HG02678 (cell line): ENCODE results near the gene CLTC.
"Not testable (repeated sequence)": the region's sequence is repeated elsewhere in the genome, so short reads cannot be mapped to it uniquely, and the experiment has no call there.

ENCODE experiments used
- ATAC-seq: cut with Tn5 transposase; IDR thresholded peaks from one replicate; pipeline ENCODE4 v1.9.1; 2021; ENCODE audit warnings: mild to moderate bottlenecking, moderate library complexity; ENCODE audit not compliant: unreplicated experiment

The CLTC gene

GRCh38 chr17:59619298-59620063 is at the start of gene CLTC:
Gene CLTC, plus strand, starts transcription at chr17:59619895. Its CDS starts 237 bp downstream, at chr17:59620132.
- ATAC-seq: peak; percentile 77

- ATAC-seq: no peak
These were observed 47.3 kb upstream of the CLTC start for GRCh38 chr17:59572301-59572924.

GRCh38 chr17:59584168-59584567 is 35.5 kb upstream of the CLTC start:
- ATAC-seq: not testable (repeated sequence)

GRCh38 chr17:59600169-59600568 is 19.5 kb upstream of the CLTC start:
- no peak for ATAC-seq

- ATAC-seq: no peak
These were observed 18.6 kb upstream of the CLTC start for GRCh38 chr17:59601130-59601529.

- no peak for ATAC-seq
These were observed 12.6 kb upstream of the CLTC start for GRCh38 chr17:59607061-59607460.

GRCh38 chr17:59607817-59608403 is 11.8 kb upstream of the CLTC start:
- ATAC-seq: no peak

GRCh38 chr17:59611503-59611902 is 8.2 kb upstream of the CLTC start:
- no peak for ATAC-seq

GRCh38 chr17:59616253-59616920 is 3.3 kb upstream of the CLTC start:
- no peak for ATAC-seq

GRCh38 chr17:59617156-59617732 is 2.5 kb upstream of the CLTC start:
- no peak for ATAC-seq

- no peak for ATAC-seq
These were observed 729 bp upstream of the CLTC start for GRCh38 chr17:59619035-59619297.

GRCh38 chr17:59620064-59620359 is 317 bp downstream of the CLTC start:
- ATAC-seq: no peak

GRCh38 chr17:59620518-59621259 is 994 bp downstream of the CLTC start:
- no peak for ATAC-seq

GRCh38 chr17:59621771-59622170 is 2.1 kb downstream of the CLTC start:
- no peak for ATAC-seq

GRCh38 chr17:59623151-59623550 is 3.5 kb downstream of the CLTC start:
- no peak for ATAC-seq

- ATAC-seq: no peak
These were observed 7.1 kb downstream of the CLTC start for GRCh38 chr17:59626756-59627155.

GRCh38 chr17:59627274-59627673 is 7.6 kb downstream of the CLTC start:
- no peak for ATAC-seq

- ATAC-seq: no peak
These were observed 8.1 kb downstream of the CLTC start for GRCh38 chr17:59627770-59628171.

- ATAC-seq: no peak
These were observed 9.5 kb downstream of the CLTC start for GRCh38 chr17:59629174-59629573.

GRCh38 chr17:59631276-59631675 is 11.6 kb downstream of the CLTC start:
- ATAC-seq: no peak

- ATAC-seq: no peak
These were observed 12.7 kb downstream of the CLTC start for GRCh38 chr17:59632398-59632797.
